NT2/D1 (cell line): ENCODE data around the gene TPRA1.

Experiments
- SUZ12 ChIP-seq: IDR thresholded peaks from 2 replicates; pipeline ENCODE4 v1.6.1; 2011; ENCODE audit not compliant: insufficient read length, insufficient read depth; ENCODE audit errors: extremely low read depth
- YY1 ChIP-seq: IDR thresholded peaks from 2 replicates; pipeline ENCODE4 v1.6.1; 2011; ENCODE audit not compliant: insufficient read length, insufficient read depth
- ZNF274 ChIP-seq: IDR thresholded peaks from 2 replicates; pipeline ENCODE4 v1.6.1; 2011; ENCODE audit warnings: mild to moderate bottlenecking, low read depth, low read length

- TF ChIP-seq SUZ12 (no peak), YY1 (no peak), ZNF274 (no peak)
These were observed 24.8 kb downstream of the TPRA1 start for GRCh38 chr3:127565711-127566110.
